SK-N-SH treated with all-trans-retinoic acid at 6 μM for 48 hours (cell line): ENCODE data around the gene IGSF9.

Experiments
- CREB5 ChIP-seq: fragments of 250-450 bp; sonication (Bioruptor Pico); IDR thresholded peaks from 2 replicates; pipeline ENCODE4 v1.5.1; 2020; ENCODE audit warnings: low read depth, mild to moderate bottlenecking, moderate library complexity
- RARB ChIP-seq: fragments of 250-450 bp; sonication (Bioruptor Pico); IDR thresholded peaks from 2 replicates; pipeline ENCODE4 v1.8.0; 2021; ENCODE audit warnings: mild to moderate bottlenecking, moderate library complexity
- ZFP30 ChIP-seq: fragments of 450-650 bp; formaldehyde crosslinking; IDR thresholded peaks from 2 replicates; pipeline ENCODE4 v1.5.0; 2022; ENCODE audit warnings: mild to moderate bottlenecking, moderate library complexity
- ZNF565 ChIP-seq: fragments of 450-650 bp; formaldehyde crosslinking; conservative IDR thresholded peaks from 2 replicates; pipeline ENCODE4 v1.5.0; 2020; ENCODE audit warnings: low read depth, mild to moderate bottlenecking, moderate library complexity
- ZNF8 ChIP-seq: fragments of 450-650 bp; formaldehyde crosslinking; IDR thresholded peaks from 2 replicates; pipeline ENCODE4 v1.5.0; 2020; ENCODE audit warnings: mild to moderate bottlenecking, moderate library complexity

- TF ChIP-seq ZFP30 (CRISPR knock-in tag) (no peak), ZNF565 (no peak), ZNF8 (CRISPR knock-in tag) (no peak), CREB5 (CRISPR knock-in tag) (no peak), RARB (CRISPR knock-in tag) (no peak)
Observed at GRCh38 chr1:159911326-159912070, 33.9 kb downstream of the IGSF9 start.
